Esophagus squamous epithelium (tissue), 4 donors: ENCODE measurements around the gene ABAT.

ENCODE experiments used
- CTCF ChIP-seq, 6 experiments: fragments of 450-650 bp in 4 of 6; fragments of 200-600 bp in 2 of 6; sonication (generic) in 2 of 6; IDR thresholded peaks; one replicate each; pipeline ENCODE4 v1.5.1; 2016 to 2019; ENCODE audit warnings: antibody characterized with exemption in 6 of 6, mild to moderate bottlenecking in 4 of 6, moderate library complexity in 4 of 6
- POLR2A ChIP-seq, 4 donors: fragments of 450-650 bp; IDR thresholded peaks; one replicate each; pipeline ENCODE4 v1.6.1; 2017; ENCODE audit warnings: antibody characterized with exemption in 4 of 4, mild to moderate bottlenecking in 4 of 4, moderate library complexity in 3 of 4

- no peak for TF ChIP-seq CTCF (IDR thresholded peaks at IDR 0.05)
- TF ChIP-seq POLR2A (IDR thresholded peaks at IDR 0.05) = no peak
Measured at GRCh38 chr16:8708536-8708935, 34.1 kb downstream of the ABAT start.
